ENCODE measurements around the gene NOS3. TPM values are rescaled to one million over a fixed set of nuclear protein-coding genes. Genes with fewer than 3 reads are reported as not detected.
A peak's percentile ranks its signal among the peaks of the same experiment; 100 is the strongest.

Gene NOS3
- total and polyA plus RNA-seq, 9 of the 15 experiments (the other 6 are each of a cell fraction or from before 2014, with no cell fraction given): 1.1 to 121 (median 23.6) TPM

DNA sequence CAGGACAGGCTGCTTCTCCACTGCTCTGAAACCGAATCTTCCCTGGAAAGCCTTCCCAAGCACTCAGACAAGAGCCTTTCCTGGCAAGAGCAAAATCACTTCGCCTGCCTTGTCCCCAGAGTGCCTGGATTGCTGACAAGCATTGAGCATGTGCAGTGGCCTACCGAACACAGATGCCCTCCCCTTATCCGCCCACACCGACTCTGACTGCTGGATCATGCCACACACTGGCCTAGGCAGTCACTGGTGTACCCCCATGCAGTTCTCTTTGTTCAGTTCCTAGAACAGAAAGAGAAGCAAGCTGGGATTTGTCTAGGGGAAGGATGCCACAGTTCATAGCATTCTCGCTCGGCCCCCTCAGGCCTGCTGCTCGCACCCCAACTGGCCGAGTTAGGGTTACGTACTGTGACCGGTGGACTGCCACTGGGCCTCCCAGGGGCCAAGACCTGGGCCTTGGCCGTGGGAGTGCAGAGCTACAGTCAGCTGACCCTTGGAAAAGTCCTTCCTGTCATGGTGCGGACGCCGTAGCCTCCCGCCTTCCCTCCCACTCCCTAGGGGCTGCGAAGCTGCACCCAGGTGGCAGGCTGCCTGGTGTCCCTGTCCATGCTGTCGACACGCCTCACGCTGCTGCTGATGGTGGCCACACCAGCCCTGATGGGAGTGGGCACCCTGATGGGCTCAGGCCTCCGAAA is 44.4 kb downstream of the NOS3 start:
- FAIRE-seq: no peak
- ChIA-PET CTCF (ENCODE audit: low intra/inter-chr PET ratio) (no interaction called here), POLR2A (interaction anchor here (0.6 to 1.3 kb wide), 5 partner anchors 9 to 1140 kb away, joined by 3 to 5 read pairs (median 3); partner anchors contain the start of genes FASTK and TMUB1)
- 86% methylated on average over 21 of the region's 21 CpGs for WGBS (ENCODE audit: insufficient coverage, low coverage, missing lambda C conversion rate)
- ATAC-seq: no peak
- H3K9ac ChIP-seq (ENCODE audit: insufficient read depth in 1 of 2, low read depth in 2 of 2, low read length in 2 of 2): peak overlapping the region in 1 of 2 experiments; percentile 11; a peak in 2 of 4 replicates
- peaks cover 6% of the 10 kb centered on the region for H3K9me1 ChIP-seq (ENCODE audit: control insufficient read depth, insufficient read depth, low read length)
- peaks cover 16 to 63% of the 10 kb centered on the region in 2 experiments for H3K4me1 ChIP-seq (replicated peaks in 1 of 2; ENCODE audit: control insufficient read depth in 2 of 2, insufficient read depth in 2 of 2, low read length in 2 of 2)
- H3K4me3 ChIP-seq: no peak overlapping the region
- intact Hi-C loops (cut with micrococcal nuclease) (no loop called here), in situ Hi-C loops (cut with MboI) (no loop called here)
- TF ChIP-seq, protein P1, sequence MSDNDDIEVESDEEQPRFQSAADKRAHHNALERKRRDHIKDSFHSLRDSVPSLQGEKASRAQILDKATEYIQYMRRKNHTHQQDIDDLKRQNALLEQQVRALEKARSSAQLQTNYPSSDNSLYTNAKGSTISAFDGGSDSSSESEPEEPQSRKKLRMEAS (CRISPR knock-in tag; IDR thresholded peaks at IDR 0.05): 0 out of 2 replicates have a peak, but pooled peaks have one; percentile 12
- TF ChIP-seq FOS (IDR thresholded peaks at IDR 0.05; ENCODE audit: extremely low read depth, insufficient read length) (no peak), POLR2AphosphoS2 (IDR thresholded peaks at IDR 0.05; ENCODE audit: low read length) (no peak)
- no peak overlapping the region for H3K27ac ChIP-seq (ENCODE audit: extremely low read depth, low read depth, low read length)
- no TSS peak for BruUV-seq (replicated peaks)
- H2AFZ ChIP-seq (ENCODE audit: low read depth, low read length): no peak overlapping the region
- H3K36me3 ChIP-seq (ENCODE audit: control insufficient read depth, insufficient read depth, low read length): peaks cover 70% of the 10 kb centered on the region; the same call in 2 of the 3 replicates
- no peak for DNase-seq (ENCODE audit: extremely low read depth in 1 of 4, low spot score in 3 of 4)
- H4K20me1 ChIP-seq (replicated peaks; ENCODE audit: control insufficient read depth, insufficient read depth, low read length): peaks cover 7% of the 10 kb centered on the region
- H3K4me2 ChIP-seq (ENCODE audit: insufficient read depth, low read length): no peak overlapping the region
- H3K79me2 ChIP-seq (ENCODE audit: control insufficient read depth, insufficient read depth, low read length): peaks cover 19% of the 10 kb centered on the region
- H3K9me3 ChIP-seq (replicated peaks; ENCODE audit: control insufficient read depth, insufficient read depth, low read depth, low read length): no peaks in the 10 kb centered on the region
- H3K27me3 ChIP-seq (ENCODE audit: control insufficient read depth in 2 of 2, insufficient read depth in 2 of 2, low read length in 2 of 2): no peaks in the 10 kb centered on the region

DNA sequence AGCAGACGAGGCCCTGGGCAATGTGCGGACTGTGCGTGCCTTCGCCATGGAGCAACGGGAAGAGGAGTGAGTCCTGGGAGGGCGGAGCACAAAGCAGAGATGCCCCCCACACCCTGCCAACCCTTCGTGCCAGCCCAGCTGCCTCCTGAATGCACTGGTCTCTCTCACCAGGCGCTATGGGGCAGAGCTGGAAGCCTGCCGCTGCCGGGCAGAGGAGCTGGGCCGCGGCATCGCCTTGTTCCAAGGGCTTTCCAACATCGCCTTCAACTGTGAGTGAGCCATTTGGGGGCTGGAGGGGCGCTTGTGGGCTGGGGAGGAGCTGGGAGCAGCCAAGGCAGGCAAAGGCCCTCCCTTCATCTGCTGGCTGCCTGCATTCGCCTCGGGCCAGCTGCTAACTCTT is 45.1 kb downstream of the NOS3 start:
- peaks cover 10% of the 10 kb centered on the region for H3K9me1 ChIP-seq (ENCODE audit: control insufficient read depth, insufficient read depth, low read length)
- ChIA-PET POLR2A (interaction anchor here (0.6 to 1.0 kb wide), 3 partner anchors 10 to 633 kb away, joined by 3 read pairs; no protein-coding TSS in a partner anchor), CTCF (ENCODE audit: low intra/inter-chr PET ratio) (no interaction called here)
- no peak for ATAC-seq
- DNase-seq (ENCODE audit: extremely low read depth in 1 of 4, low spot score in 3 of 4): no peak
- no peak overlapping the region for H3K4me3 ChIP-seq
- H3K79me2 ChIP-seq (ENCODE audit: control insufficient read depth, insufficient read depth, low read length): peaks cover 12% of the 10 kb centered on the region
- WGBS (ENCODE audit: insufficient coverage, low coverage, missing lambda C conversion rate): 90% methylated on average over 17 of the region's 17 CpGs
- no peak overlapping the region for H3K4me2 ChIP-seq (ENCODE audit: insufficient read depth, low read length)
- in situ Hi-C loops (cut with MboI) (no loop called here), intact Hi-C loops (cut with micrococcal nuclease) (no loop called here)
- peaks cover 24 to 69% of the 10 kb centered on the region in 2 experiments for H3K4me1 ChIP-seq (replicated peaks in 1 of 2; ENCODE audit: control insufficient read depth in 2 of 2, insufficient read depth in 2 of 2, low read length in 2 of 2)
- no TSS peak for BruUV-seq (replicated peaks)
- H3K27me3 ChIP-seq (ENCODE audit: control insufficient read depth in 2 of 2, insufficient read depth in 2 of 2, low read length in 2 of 2): no peaks in the 10 kb centered on the region
- FAIRE-seq: no peak
- no peak overlapping the region for H3K27ac ChIP-seq (ENCODE audit: extremely low read depth, low read depth, low read length)
- peaks cover 10% of the 10 kb centered on the region for H4K20me1 ChIP-seq (replicated peaks; ENCODE audit: control insufficient read depth, insufficient read depth, low read length)
- H3K9me3 ChIP-seq (replicated peaks; ENCODE audit: control insufficient read depth, insufficient read depth, low read depth, low read length): no peaks in the 10 kb centered on the region
- H2AFZ ChIP-seq (ENCODE audit: low read depth, low read length): no peak overlapping the region
- H3K36me3 ChIP-seq (ENCODE audit: control insufficient read depth, insufficient read depth, low read length): peaks cover 68% of the 10 kb centered on the region; the same call in 2 of the 3 replicates
- no peak overlapping the region; a peak in 1 of 4 replicates for H3K9ac ChIP-seq (ENCODE audit: insufficient read depth in 1 of 2, low read depth in 2 of 2, low read length in 2 of 2)
- TF ChIP-seq EZH2 (IDR thresholded peaks at IDR 0.05; ENCODE audit: borderline replicate concordance, low read depth, low read length) (no peak), POLR2G (IDR thresholded peaks at IDR 0.05; ENCODE audit: low read depth, low read length) (0 out of 2 replicates have a peak, but pooled peaks have one; percentile 13), KDM4B (IDR thresholded peaks at IDR 0.05; ENCODE audit: borderline replicate concordance in 2 of 2, low read depth in 1 of 2) (no peak)

Data from K562 (cell line).